ENCODE data around the gene MRPL20.
"Not testable (repeated sequence)": the region's sequence is repeated elsewhere in the genome, so short reads cannot be mapped to it uniquely, and the experiment has no call there.

MRPL20 gene

GRCh38 chr1:1407636-1408318 lies 684 bp upstream of the MRPL20 start:
- DNase-seq (ENCODE audit: low read depth, low spot score), result peak; percentile 74

DNA sequence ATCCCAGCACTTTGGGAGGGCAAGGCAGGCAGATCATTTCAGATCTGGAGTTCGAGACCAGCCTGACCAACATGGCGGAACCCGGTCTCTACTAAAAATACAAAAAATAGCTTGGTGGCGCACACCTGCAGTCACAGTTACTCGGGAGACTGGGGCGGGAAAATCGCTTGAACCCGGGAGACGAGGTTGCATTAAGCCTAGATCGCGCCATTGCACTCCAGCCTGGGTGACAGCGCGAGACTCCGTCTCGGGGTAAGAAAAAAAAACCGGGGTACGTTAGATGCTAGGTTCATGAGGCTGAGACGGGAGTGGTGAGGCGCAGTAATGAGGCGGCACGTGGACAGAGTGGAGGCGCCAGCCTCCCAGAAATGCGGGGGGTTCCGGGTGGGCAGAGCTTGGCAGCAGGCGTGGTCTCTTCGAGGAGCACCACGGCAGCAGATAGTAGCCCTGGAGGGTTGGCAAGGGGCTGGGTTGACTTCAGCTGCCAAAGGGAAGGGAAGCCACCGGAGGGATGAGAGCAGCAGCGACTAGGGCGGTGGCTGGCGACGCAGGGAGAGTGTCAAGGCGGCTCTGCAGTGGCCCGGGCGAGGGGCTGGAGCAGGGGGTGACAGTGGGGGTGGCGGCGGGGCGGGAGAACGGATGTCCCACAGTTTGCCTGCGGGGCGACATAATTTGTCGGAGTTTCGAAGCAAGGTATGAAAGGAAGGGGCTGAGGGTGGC lies 832 bp downstream of the MRPL20 start:
- DNase-seq (ENCODE audit: low read depth, low spot score), result no peak

- DNase-seq (ENCODE audit: low read depth, low spot score), result no peak
Observed at GRCh38 chr1:1403653-1404052, 3.4 kb downstream of the MRPL20 start.

- not testable (repeated sequence) for DNase-seq (ENCODE audit: low read depth, low spot score)
Observed at GRCh38 chr1:1402901-1403392, 4.1 kb downstream of the MRPL20 start.

DNA sequence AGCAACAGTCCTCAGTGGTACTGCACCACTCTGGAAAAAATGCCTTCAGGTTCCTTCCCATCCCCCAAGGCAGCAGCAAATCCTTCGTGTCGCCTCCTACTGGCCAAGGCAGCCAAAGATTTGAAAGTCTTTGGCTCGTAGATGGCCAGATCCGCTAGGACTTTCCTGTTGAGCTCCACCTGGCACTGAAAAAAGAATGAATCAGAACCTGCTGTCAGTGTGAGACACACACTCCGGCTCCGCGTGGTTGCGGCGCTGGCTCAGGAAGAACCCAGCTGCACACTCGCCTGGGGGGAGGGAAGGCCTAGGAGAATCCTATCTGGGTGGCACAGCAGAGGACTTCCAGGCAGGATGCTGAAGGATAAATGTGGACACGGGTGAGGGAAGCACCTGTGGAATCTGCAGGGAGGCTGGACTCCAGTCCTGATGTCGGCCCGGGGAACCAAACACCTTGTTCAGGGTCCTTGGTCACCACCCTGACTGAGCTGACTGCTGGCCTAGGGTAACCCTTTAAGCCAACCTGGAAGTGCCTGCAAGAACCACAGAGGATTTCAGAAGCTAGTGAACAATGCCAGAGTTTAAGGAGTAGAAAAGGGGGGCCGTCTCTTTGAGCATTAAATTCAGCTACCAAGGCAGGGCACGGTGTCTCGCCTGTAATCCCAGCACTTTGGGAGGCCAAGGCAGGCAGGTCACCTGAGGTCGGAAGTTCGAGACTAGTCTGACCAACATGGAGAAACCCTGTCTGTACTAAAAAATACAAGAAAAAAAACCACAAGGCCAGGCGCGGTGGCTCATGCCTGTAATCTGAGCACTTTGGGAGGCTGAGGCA lies 4.8 kb downstream of the MRPL20 start:
- peak; percentile 73 for DNase-seq (ENCODE audit: low read depth, low spot score)

- no peak for DNase-seq (ENCODE audit: low read depth, low spot score)
Observed at GRCh38 chr1:1401457-1402010, 5.6 kb downstream of the MRPL20 start.

- DNase-seq (ENCODE audit: low read depth, low spot score), result no peak
Observed at GRCh38 chr1:1400576-1401456, 6.3 kb downstream of the MRPL20 start.

- DNase-seq (ENCODE audit: low read depth, low spot score), result peak; percentile 47
Observed at GRCh38 chr1:1399872-1400575, 7.1 kb downstream of the MRPL20 start.

GRCh38 chr1:1399187-1399871 lies 7.8 kb downstream of the MRPL20 start, which contains the start of gene CCNL2:
Gene CCNL2 (minus strand): TSS chr1:1399335. CDS start chr1:1399306, 29 bp downstream.
- DNase-seq (ENCODE audit: low read depth, low spot score), result peak; percentile 100

GRCh38 chr1:1398677-1399186 lies 8.4 kb downstream of the MRPL20 start:
- DNase-seq (ENCODE audit: low read depth, low spot score), result no peak

GRCh38 chr1:1397839-1398523 lies 9.1 kb downstream of the MRPL20 start:
- no peak for DNase-seq (ENCODE audit: low read depth, low spot score)

DNA sequence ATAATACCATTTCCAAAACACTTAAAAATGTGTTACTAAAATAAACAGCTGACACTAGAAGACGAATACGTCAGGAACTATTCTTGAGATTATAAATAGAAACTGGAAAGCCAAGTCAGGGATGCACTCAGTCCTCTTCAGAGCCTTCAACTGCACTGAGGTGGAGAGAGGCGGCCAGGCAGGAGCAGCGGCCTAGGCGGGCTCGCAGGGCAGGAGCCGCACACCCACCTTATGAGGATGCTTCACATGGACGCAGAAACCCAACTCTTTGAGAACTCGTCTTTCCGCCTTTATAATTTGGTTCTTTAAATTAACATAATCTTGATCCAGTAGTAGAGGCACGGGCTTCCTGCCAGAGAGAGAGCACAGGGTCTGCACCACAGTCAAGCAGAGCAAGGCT lies 11.9 kb downstream of the MRPL20 start:
- DNase-seq (ENCODE audit: low read depth, low spot score), result no peak

DNA sequence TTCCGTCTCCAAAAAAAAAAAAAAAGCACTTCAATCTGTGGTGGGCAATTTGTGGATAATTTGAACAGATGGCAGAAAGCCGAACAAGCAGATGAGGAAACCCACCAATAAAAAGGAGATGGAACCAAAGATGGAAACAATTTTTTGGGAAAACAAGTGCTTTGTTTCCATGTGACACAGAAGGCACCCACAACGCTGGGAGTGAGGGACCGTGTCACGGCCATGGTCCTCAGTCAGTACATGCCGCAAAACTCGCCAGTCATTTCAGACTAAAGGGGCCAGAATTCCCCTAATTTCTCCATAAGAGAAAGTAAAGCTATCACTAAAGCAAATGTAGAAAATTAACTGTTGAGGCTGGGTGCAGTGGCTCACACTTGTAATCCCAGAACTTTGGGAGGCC lies 13.0 kb downstream of the MRPL20 start:
- DNase-seq (ENCODE audit: low read depth, low spot score), result no peak

GRCh38 chr1:1393428-1393827 lies 13.7 kb downstream of the MRPL20 start:
- no peak for DNase-seq (ENCODE audit: low read depth, low spot score)

DNA sequence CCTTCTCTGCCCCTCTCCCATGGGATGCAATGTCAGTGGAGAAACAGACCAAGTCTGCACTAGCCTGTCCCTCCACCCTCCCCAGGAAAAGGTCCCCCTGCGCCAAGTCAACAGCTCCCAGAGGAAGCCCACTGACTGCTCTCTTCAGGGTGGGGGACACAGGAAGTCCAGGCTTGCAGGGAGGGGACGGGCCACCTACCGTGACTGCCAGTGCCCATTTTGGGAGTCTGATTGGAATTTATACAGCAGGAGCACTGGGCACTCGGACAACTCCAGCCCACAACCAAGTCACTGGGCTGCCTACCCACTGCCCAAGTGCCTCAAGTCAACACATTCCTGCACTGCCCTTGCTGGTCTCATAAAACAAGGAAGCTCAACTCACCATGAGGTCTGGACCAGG lies 14.1 kb downstream of the MRPL20 start:
- DNase-seq (ENCODE audit: low read depth, low spot score), result no peak

DNA sequence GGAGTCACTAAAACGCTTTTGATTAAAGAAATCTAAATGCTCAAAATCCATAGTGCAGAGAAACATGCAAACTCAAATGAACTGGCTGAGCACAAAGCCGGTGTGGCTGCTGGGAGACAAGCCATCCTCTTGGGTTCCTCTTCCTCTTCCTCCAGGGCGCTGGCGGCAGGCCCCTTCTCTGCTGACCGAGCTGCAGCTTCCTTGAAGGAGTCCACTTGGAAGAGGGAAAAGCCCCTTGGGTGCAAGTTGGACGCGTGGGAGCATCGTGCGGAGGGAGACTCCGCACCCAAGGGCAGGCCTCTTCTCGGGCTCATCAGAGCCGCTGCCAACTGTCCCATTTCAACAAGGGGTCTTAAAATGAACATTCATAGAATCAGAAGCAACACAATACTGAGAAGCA lies 15.9 kb downstream of the MRPL20 start:
- DNase-seq (ENCODE audit: low read depth, low spot score), result no peak

- no peak for DNase-seq (ENCODE audit: low read depth, low spot score)
Observed at GRCh38 chr1:1390675-1391074, 16.4 kb downstream of the MRPL20 start.

DNA sequence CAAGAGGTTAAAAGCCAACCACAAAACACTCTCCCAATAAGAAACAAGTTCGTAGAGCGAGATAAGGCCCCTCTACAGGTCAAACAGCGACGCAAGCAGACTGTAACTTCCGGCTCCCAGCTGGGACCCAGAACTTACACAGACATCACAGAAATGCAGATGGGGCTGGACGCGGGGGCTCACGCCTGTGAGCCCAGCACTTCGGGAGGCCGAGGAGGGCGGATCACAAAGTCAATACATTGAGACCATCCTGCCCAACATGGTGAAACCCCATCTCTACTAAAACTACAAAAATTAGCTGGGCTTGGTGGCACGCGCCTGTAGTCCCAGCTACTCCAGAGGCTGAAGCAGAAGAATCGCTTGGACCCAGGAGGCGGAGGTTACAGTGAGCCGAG lies 19.0 kb downstream of the MRPL20 start:
- DNase-seq (ENCODE audit: low read depth, low spot score), result no peak

Measured in astrocyte of the hippocampus (primary cell).